Ishikawa (cell line): ENCODE data around the gene DNAJC18.

ENCODE experiments used
- MAX ChIP-seq: IDR thresholded peaks from 2 replicates; pipeline ENCODE4 v1.6.1; 2012
- TEAD4 ChIP-seq: IDR thresholded peaks from 2 replicates; pipeline ENCODE4 v1.6.1; 2012

- TF ChIP-seq TEAD4 (no peak), MAX (no peak)
Measured at GRCh38 chr5:139371482-139372435, 67.6 kb downstream of the DNAJC18 start.
